Measurements from ENCODE around the gene COX7B.

Gene COX7B

GRCh38 chrX:77953708-77954107 lies 54.4 kb downstream of the COX7B start (continued):
- TF ChIP-seq ZNF362 (tag by site-specific recombination; IDR thresholded peaks at IDR 0.05) = no peak
- no peak for TF ChIP-seq OSR2 (tag by site-specific recombination; IDR thresholded peaks at IDR 0.05)
- TF ChIP-seq ZNF184 (tag by site-specific recombination; IDR thresholded peaks at IDR 0.05) = no peak
- TF ChIP-seq HOXA7 (CRISPR knock-in tag; IDR thresholded peaks at IDR 0.05; ENCODE audit: borderline replicate concordance) = no peak

Measured in HEK293 (cell line).